Measurements from ENCODE around the gene CLEC20A.
"Not testable (repeated sequence)": the region's sequence is repeated elsewhere in the genome, so short reads cannot be mapped to it uniquely, and the experiment has no call there.

CLEC20A gene

DNA sequence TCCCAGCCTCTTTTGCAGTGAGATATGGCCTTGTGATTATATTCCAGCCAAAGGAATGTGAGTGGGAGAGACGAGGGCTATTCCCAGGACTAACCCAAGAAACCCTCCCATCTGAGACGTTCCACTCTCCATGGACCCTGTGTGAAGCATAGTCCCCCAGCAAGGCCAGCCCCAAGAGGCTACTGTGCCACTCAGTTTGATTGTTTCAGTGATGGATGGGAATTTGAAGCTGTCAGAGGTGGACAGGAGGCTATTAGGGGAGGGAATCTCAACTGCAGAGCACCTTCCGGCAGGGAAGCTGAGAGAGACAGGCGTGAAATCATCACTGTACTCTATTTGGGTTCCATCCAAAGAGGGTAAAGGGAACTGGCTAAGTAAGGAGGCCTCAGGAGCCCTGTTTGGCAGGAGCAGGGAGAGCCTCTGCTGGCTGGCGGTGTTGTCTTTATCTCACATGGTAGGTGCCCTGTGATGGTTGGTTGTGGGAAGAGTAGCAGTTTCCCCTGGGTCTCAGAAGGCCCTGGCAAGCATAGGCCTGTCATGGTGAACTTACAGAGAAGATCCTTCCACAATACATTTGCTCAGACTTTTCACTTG is 12.7 kb upstream of the CLEC20A start:
- Histone ChIP-seq H3K36me3 (ENCODE audit: control insufficient read depth in 2 of 2, insufficient read depth in 2 of 2, low read length in 2 of 2) (no peaks in the 10 kb centered on the region), H3K4me1 (ENCODE audit: control insufficient read depth, insufficient read depth, low read length) (no peaks in the 10 kb centered on the region), H3K9ac (ENCODE audit: low read length in 2 of 2) (no peak overlapping the region), H3K27ac (ENCODE audit: low read length) (no peak overlapping the region), H3K27me3 (ENCODE audit: control insufficient read depth in 1 of 2, insufficient read depth in 2 of 2, low read length in 2 of 2) (no peaks in the 10 kb centered on the region), H3K4me3 (ENCODE audit: low read length in 2 of 2) (no peak overlapping the region), H3K9me3 (ENCODE audit: control insufficient read depth in 2 of 2, low read length in 2 of 2) (no peaks in the 10 kb centered on the region)

DNA sequence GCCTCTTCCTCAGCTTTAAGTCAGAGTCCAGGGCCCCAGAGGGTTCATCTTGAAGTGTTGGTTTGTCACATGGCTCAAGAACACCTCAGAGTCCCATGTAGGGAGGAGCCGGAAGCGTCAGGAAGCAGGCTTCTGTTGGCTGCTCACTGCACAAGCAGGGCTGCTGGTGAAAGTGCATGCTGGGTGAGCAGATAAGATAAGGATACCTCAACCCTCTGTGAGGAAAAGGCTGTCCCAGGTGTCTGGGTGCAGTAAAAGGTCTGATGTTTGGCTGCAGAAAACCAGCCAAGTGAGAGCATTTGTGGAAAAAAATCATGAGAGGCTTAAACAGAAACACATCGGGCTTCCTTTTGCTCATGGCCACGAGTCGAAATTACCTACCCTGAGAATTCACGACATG is 9.9 kb upstream of the CLEC20A start:
- Histone ChIP-seq H3K9ac (ENCODE audit: low read length in 2 of 2) (no peak overlapping the region), H3K27me3 (ENCODE audit: control insufficient read depth in 1 of 2, insufficient read depth in 2 of 2, low read length in 2 of 2) (no peaks in the 10 kb centered on the region), H3K4me3 (ENCODE audit: low read length in 2 of 2) (no peak overlapping the region), H3K27ac (ENCODE audit: low read length) (no peak overlapping the region), H3K9me3 (ENCODE audit: control insufficient read depth in 2 of 2, low read length in 2 of 2) (no peaks in the 10 kb centered on the region), H3K4me1 (ENCODE audit: control insufficient read depth, insufficient read depth, low read length) (no peaks in the 10 kb centered on the region), H3K36me3 (ENCODE audit: control insufficient read depth in 2 of 2, insufficient read depth in 2 of 2, low read length in 2 of 2) (no peaks in the 10 kb centered on the region)

DNA sequence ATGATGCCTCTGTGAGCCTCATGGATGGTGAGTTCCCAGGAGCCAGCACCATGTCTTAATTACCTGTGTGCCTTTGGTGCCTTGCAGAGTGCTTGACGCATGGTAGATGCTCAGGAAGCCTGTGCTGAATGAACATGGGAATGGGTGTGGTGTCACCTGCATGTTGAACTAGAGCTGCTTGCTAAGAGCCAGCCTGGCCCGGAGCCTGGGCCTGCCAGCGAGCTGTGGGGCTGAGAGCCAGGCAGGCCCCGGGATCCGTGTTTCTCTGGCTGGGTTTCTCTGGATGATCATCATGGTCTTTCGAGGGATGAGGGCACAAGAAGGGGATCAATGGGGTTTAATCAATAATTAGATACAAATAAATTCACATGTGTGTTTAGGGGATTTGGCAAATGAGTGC is 9.4 kb upstream of the CLEC20A start:
- no peaks in the 10 kb centered on the region for H3K27me3 ChIP-seq (ENCODE audit: control insufficient read depth in 1 of 2, insufficient read depth in 2 of 2, low read length in 2 of 2)
- H3K27ac ChIP-seq (ENCODE audit: low read length), result no peak overlapping the region
- no peak overlapping the region for H3K9ac ChIP-seq (ENCODE audit: low read length in 2 of 2)
- no peak overlapping the region for H3K4me3 ChIP-seq (ENCODE audit: low read length in 2 of 2)
- H3K4me1 ChIP-seq (ENCODE audit: control insufficient read depth, insufficient read depth, low read length), result no peaks in the 10 kb centered on the region
- no peaks in the 10 kb centered on the region for H3K36me3 ChIP-seq (ENCODE audit: control insufficient read depth in 2 of 2, insufficient read depth in 2 of 2, low read length in 2 of 2)
- H3K9me3 ChIP-seq (ENCODE audit: control insufficient read depth in 2 of 2, low read length in 2 of 2), result no peaks in the 10 kb centered on the region

DNA sequence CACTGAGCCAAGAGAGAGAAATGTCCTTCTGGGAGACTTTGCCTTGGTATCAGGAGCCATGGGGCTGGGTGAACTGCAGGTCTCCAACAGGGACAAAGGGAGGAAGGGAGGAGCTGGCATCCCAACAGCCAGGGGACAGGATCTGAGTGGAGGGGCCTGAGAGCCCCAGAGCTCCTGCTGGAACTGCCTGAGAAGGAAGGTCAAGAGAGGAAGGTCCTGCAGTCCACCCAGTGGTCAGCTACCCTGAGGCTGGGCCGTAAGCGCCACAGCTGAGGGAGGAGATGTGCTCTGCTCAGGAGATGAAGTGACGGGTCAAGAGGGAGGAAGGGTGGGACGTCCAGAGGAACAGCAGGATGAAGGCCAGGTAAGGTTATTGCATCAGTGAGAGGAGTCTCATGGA is 7.5 kb upstream of the CLEC20A start:
- no peaks in the 10 kb centered on the region for H3K27me3 ChIP-seq (ENCODE audit: control insufficient read depth in 1 of 2, insufficient read depth in 2 of 2, low read length in 2 of 2)
- no peak overlapping the region for H3K27ac ChIP-seq (ENCODE audit: low read length)
- H3K36me3 ChIP-seq (ENCODE audit: control insufficient read depth in 2 of 2, insufficient read depth in 2 of 2, low read length in 2 of 2), result no peaks in the 10 kb centered on the region
- H3K9me3 ChIP-seq (ENCODE audit: control insufficient read depth in 2 of 2, low read length in 2 of 2), result no peaks in the 10 kb centered on the region
- no peaks in the 10 kb centered on the region for H3K4me1 ChIP-seq (ENCODE audit: control insufficient read depth, insufficient read depth, low read length)
- H3K9ac ChIP-seq (ENCODE audit: low read length in 2 of 2), result no peak overlapping the region
- H3K4me3 ChIP-seq (ENCODE audit: low read length in 2 of 2), result no peak overlapping the region

DNA sequence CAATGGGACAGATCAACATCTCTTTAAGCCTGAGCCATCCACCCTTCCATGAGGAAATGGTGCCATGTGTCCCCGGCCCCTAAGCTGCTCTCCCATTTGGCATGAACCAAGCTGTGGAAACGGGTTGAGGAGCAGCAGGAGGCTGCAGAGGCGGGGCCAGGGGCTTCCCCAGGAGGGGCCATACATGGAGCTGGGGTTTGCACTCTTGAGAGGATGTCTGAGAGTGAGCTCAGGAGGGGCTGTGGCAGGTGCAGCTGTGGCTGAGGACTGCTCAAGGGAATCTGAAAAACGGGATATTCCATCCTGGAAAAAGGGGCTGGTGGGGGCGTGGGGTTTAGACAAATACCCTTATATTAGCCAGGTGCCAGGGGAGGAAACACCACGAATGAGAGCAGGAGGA is 7.1 kb upstream of the CLEC20A start:
- H3K36me3 ChIP-seq (ENCODE audit: control insufficient read depth in 2 of 2, insufficient read depth in 2 of 2, low read length in 2 of 2), result no peaks in the 10 kb centered on the region
- H3K9ac ChIP-seq (ENCODE audit: low read length in 2 of 2), result no peak overlapping the region
- H3K4me1 ChIP-seq (ENCODE audit: control insufficient read depth, insufficient read depth, low read length), result no peaks in the 10 kb centered on the region

DNA sequence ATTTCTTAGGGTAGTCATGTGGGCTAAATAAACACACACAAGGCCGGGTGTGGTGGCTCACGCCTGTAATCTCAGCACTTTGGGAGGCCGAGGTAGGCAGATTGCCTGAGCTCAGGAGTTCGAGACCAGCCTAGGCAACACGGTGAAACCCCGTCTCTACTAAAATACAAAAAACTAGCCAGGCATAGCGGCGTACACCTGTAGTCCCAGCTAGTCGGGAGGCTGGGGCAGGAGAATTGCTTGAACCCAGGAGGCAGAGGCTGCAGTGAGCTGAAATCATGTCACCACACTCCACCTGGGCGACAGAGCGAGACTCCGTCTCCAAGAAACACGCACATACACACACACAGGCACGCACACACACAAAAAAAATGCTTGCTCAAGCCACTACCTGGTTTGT is 6.6 kb upstream of the CLEC20A start:
- H3K27ac ChIP-seq (ENCODE audit: low read length); H3K9me3 ChIP-seq (ENCODE audit: control insufficient read depth in 2 of 2, low read length in 2 of 2); H3K27me3 ChIP-seq (ENCODE audit: control insufficient read depth in 1 of 2, insufficient read depth in 2 of 2, low read length in 2 of 2); H3K4me1 ChIP-seq (ENCODE audit: control insufficient read depth, insufficient read depth, low read length); H3K36me3 ChIP-seq (ENCODE audit: control insufficient read depth in 2 of 2, insufficient read depth in 2 of 2, low read length in 2 of 2); H3K4me3 ChIP-seq (ENCODE audit: low read length in 2 of 2); H3K9ac ChIP-seq (ENCODE audit: low read length in 2 of 2): not testable (repeated sequence)

More for the DNA sequence above, 7.1 kb upstream of the CLEC20A start:
- H3K27me3 ChIP-seq (ENCODE audit: control insufficient read depth in 1 of 2, insufficient read depth in 2 of 2, low read length in 2 of 2), result no peaks in the 10 kb centered on the region
- no peak overlapping the region for H3K27ac ChIP-seq (ENCODE audit: low read length)
- no peak overlapping the region for H3K4me3 ChIP-seq (ENCODE audit: low read length in 2 of 2)
- no peaks in the 10 kb centered on the region for H3K9me3 ChIP-seq (ENCODE audit: control insufficient read depth in 2 of 2, low read length in 2 of 2)

DNA sequence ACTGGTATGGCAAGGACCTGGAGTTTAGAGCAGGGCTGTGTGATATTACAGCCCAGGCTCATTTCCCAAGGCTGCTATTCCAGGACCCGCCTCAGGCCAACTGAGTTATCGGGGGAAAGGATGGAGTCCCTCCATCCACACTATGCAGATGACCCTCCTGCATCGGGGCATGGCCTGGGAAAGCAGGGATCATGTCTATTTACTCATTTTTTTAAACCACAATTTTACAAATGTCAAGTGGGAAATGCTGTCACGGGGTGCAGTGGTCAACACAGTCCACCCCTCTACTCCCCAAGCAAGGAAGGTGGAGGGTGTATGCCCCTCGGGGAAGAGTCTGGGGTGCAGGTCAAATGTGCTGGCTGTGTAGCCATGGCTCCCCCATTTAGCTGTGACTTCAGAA is 6.1 kb upstream of the CLEC20A start:
- Histone ChIP-seq H3K27ac (ENCODE audit: low read length) (no peak overlapping the region), H3K36me3 (ENCODE audit: control insufficient read depth in 2 of 2, insufficient read depth in 2 of 2, low read length in 2 of 2) (no peaks in the 10 kb centered on the region), H3K9ac (ENCODE audit: low read length in 2 of 2) (no peak overlapping the region), H3K4me3 (ENCODE audit: low read length in 2 of 2) (no peak overlapping the region), H3K9me3 (ENCODE audit: control insufficient read depth in 2 of 2, low read length in 2 of 2) (no peaks in the 10 kb centered on the region), H3K4me1 (ENCODE audit: control insufficient read depth, insufficient read depth, low read length) (no peaks in the 10 kb centered on the region), H3K27me3 (ENCODE audit: control insufficient read depth in 1 of 2, insufficient read depth in 2 of 2, low read length in 2 of 2) (no peaks in the 10 kb centered on the region)

DNA sequence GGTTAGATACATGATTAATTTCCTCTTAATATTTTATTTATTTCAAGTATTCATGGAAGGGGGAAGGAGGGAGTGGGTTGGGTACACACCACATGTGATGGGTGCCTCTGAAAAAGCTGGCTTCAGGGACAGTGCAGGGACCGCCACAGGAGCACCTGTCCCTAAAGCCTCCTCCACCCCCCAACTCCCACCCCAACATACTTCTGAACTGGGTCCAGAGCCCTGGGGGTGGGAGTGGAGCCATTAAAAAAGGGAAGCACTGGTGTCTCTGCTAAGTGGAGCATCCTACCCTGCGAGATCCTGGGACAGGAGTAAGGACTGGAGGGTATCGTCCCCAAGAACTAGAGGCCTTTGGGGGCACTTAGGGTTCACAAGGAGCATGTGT is 5.6 kb upstream of the CLEC20A start:
- Histone ChIP-seq H3K36me3 (ENCODE audit: control insufficient read depth in 2 of 2, insufficient read depth in 2 of 2, low read length in 2 of 2) (no peaks in the 10 kb centered on the region), H3K27ac (ENCODE audit: low read length) (no peak overlapping the region), H3K4me3 (ENCODE audit: low read length in 2 of 2) (no peak overlapping the region), H3K27me3 (ENCODE audit: control insufficient read depth in 1 of 2, insufficient read depth in 2 of 2, low read length in 2 of 2) (no peaks in the 10 kb centered on the region), H3K4me1 (ENCODE audit: control insufficient read depth, insufficient read depth, low read length) (no peaks in the 10 kb centered on the region), H3K9ac (ENCODE audit: low read length in 2 of 2) (no peak overlapping the region), H3K9me3 (ENCODE audit: control insufficient read depth in 2 of 2, low read length in 2 of 2) (no peaks in the 10 kb centered on the region)

DNA sequence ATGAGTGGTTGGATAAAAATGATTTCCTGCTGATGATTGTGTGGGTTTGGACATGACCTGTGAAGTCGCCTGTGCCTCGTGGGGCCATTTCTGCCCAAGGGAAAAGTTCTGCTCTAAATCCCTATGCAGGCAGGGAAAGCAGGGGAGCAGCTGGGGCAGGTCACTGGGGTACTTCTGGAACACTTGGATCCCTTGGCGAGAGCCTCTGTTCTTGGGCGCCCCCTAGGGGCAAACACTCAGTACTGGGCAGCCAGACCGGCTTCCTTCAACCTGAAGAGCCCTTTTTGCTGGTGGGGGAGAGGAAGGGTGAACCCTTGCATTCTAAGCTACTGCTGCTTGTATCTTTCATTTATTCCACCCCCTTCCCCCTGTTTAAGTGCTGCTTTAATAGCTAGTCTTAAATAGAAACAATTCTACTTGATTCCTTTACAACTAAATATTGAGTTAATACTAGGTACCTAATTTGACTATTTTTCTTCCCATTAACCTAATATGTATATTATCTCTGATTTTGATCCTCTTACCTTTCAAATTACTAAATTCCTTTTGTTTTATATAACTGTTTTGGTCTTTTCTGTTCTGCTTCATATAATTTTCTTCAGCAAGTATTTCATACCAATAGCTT is 5.1 kb upstream of the CLEC20A start:
- Histone ChIP-seq H3K4me3 (ENCODE audit: low read length in 2 of 2) (no peak overlapping the region), H3K36me3 (ENCODE audit: control insufficient read depth in 2 of 2, insufficient read depth in 2 of 2, low read length in 2 of 2) (no peaks in the 10 kb centered on the region), H3K4me1 (ENCODE audit: control insufficient read depth, insufficient read depth, low read length) (no peaks in the 10 kb centered on the region), H3K9me3 (ENCODE audit: control insufficient read depth in 2 of 2, low read length in 2 of 2) (no peaks in the 10 kb centered on the region), H3K9ac (ENCODE audit: low read length in 2 of 2) (no peak overlapping the region), H3K27me3 (ENCODE audit: control insufficient read depth in 1 of 2, insufficient read depth in 2 of 2, low read length in 2 of 2) (no peaks in the 10 kb centered on the region), H3K27ac (ENCODE audit: low read length) (no peak overlapping the region)

DNA sequence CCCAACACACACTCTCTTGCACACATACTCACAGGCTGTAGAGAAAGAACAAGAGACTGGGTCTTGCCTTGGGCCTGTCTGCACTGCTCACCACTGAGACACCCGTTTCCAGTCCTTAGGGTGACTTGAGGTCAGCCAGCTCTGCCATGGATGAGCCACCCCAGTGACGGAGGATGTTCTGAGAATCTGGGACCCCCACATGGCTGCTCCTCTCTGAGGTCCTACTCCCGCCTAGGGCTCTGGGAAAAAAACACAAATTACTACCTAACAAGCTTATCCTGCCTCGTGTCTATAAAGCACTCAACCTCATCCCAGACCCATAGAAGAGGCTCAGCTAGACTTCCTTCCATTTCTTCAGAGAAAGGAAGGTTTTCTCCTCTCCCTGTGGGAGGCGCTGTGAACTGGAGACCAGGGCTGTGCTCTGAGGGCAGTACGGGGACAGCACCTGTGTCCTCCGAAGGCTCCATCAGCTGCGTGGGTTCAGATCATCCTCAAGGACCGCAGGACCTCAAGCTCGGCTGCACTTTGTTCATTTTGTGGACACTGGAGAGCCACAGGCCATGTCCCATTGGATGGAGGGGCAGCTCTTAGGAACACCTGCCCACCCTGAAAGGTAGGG is 4.3 kb upstream of the CLEC20A start:
- H3K27me3 ChIP-seq (ENCODE audit: control insufficient read depth in 1 of 2, insufficient read depth in 2 of 2, low read length in 2 of 2), result no peaks in the 10 kb centered on the region
- no peaks in the 10 kb centered on the region for H3K9me3 ChIP-seq (ENCODE audit: control insufficient read depth in 2 of 2, low read length in 2 of 2)
- H3K4me3 ChIP-seq (ENCODE audit: low read length in 2 of 2), result no peak overlapping the region
- H3K4me1 ChIP-seq (ENCODE audit: control insufficient read depth, insufficient read depth, low read length), result no peaks in the 10 kb centered on the region
- no peak overlapping the region for H3K9ac ChIP-seq (ENCODE audit: low read length in 2 of 2)
- H3K27ac ChIP-seq (ENCODE audit: low read length), result no peak overlapping the region
- H3K36me3 ChIP-seq (ENCODE audit: control insufficient read depth in 2 of 2, insufficient read depth in 2 of 2, low read length in 2 of 2), result no peaks in the 10 kb centered on the region

DNA sequence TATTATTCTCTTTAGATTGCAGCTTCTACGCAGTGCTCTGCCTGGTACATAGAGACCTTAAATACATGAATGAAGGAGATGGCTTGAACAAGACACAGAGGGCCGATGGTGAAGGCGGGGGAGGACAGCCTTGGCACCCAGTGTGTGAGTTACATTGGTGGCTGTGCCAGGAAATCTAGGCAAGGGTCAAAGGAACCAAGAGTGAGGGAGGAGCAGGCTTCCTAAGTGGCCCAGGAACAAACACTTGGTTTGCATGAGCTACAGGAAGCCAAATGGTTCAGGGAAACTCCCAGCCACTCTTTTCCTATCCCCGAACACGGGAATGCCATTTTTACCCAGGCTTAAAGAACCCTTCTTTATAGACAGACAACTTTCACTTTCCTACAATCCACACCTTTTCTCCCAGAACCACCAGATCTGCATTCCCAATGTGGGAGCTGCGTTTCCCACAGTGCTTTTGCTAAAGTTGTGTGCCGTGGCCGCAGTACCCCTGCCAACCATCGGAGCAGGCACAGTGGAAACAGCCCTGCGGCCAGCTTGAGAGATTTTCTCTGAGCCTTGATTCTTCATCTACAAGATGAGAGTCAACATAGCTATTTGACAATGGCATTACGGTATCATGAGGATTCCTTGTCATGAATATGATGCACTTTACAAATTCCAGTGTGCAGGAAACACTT is 3.5 kb upstream of the CLEC20A start:
- Histone ChIP-seq H3K4me1 (ENCODE audit: control insufficient read depth, insufficient read depth, low read length) (no peaks in the 10 kb centered on the region), H3K9me3 (ENCODE audit: control insufficient read depth in 2 of 2, low read length in 2 of 2) (no peaks in the 10 kb centered on the region), H3K27me3 (ENCODE audit: control insufficient read depth in 1 of 2, insufficient read depth in 2 of 2, low read length in 2 of 2) (no peaks in the 10 kb centered on the region)

More for the DNA sequence above, 3.5 kb upstream of the CLEC20A start:
- H3K36me3 ChIP-seq (ENCODE audit: control insufficient read depth in 2 of 2, insufficient read depth in 2 of 2, low read length in 2 of 2), result no peaks in the 10 kb centered on the region
- no peak overlapping the region for H3K9ac ChIP-seq (ENCODE audit: low read length in 2 of 2)
- no peak overlapping the region for H3K4me3 ChIP-seq (ENCODE audit: low read length in 2 of 2)
- no peak overlapping the region for H3K27ac ChIP-seq (ENCODE audit: low read length)
